K562 (cell line): Measurements from ENCODE around the gene TTLL11. TPM values are rescaled to one million over a fixed set of nuclear protein-coding genes. Genes with fewer than 3 reads are reported as not detected.
A peak's percentile ranks its signal among the peaks of the same experiment; 100 is the strongest.

Source experiments
- C11orf30 ChIP-seq: fragments of 450-650 bp; IDR thresholded peaks from 2 replicates; pipeline ENCODE4 v1.6.1; 2016; ENCODE audit warnings: low read depth, mild to moderate bottlenecking
- CCNT2 ChIP-seq: IDR thresholded peaks from 2 replicates; pipeline ENCODE4 v1.6.1; 2011; ENCODE audit warnings: borderline replicate concordance, low read depth, mild to moderate bottlenecking, moderate library complexity, mixed read lengths, low read length; ENCODE audit not compliant: insufficient read length; ENCODE audit errors: extremely low read depth
- CLOCK ChIP-seq: fragments of 250-450 bp; sonication (Bioruptor Pico); IDR thresholded peaks from 2 replicates; pipeline ENCODE4 v1.4.0; 2020; ENCODE audit warnings: mild to moderate bottlenecking, moderate library complexity, borderline replicate concordance
- E2F3 ChIP-seq: fragments of 250-450 bp; sonication (Bioruptor Pico); IDR thresholded peaks from 2 replicates; pipeline ENCODE4 v1.4.0; 2020; ENCODE audit warnings: mild to moderate bottlenecking
- IFI16 ChIP-seq: fragments of 250-450 bp; sonication (Bioruptor Pico); IDR thresholded peaks from 2 replicates; pipeline ENCODE4 v2.1.2; 2022; ENCODE audit warnings: mild to moderate bottlenecking, inconsistent platforms
- LEF1 ChIP-seq: fragments of 450-650 bp; IDR thresholded peaks from 2 replicates; pipeline ENCODE4 v1.6.1; 2016; ENCODE audit warnings: mild to moderate bottlenecking
- RAD51 ChIP-seq: fragments of 450-650 bp; IDR thresholded peaks from 2 replicates; pipeline ENCODE4 v1.7.1; 2016; ENCODE audit warnings: low read depth, mild to moderate bottlenecking, borderline replicate concordance
- REST ChIP-seq, 2 experiments: fragments of 450-650 bp; formaldehyde crosslinking in 1 of 2; IDR thresholded peaks; 2 replicates each; pipeline versions ENCODE4 v1.4.0 to v1.6.1; 2014 to 2020; ENCODE audit warnings: mild to moderate bottlenecking in 2 of 2, borderline replicate concordance in 1 of 2, low read depth in 1 of 2
- RFX1 ChIP-seq: fragments of 450-650 bp; IDR thresholded peaks from 2 replicates; pipeline ENCODE4 v1.6.1; 2016; ENCODE audit warnings: mild to moderate bottlenecking, moderate library complexity
- SMAD4 ChIP-seq: fragments of 250-450 bp; sonication (Bioruptor Pico); conservative IDR thresholded peaks from 2 replicates; pipeline ENCODE4 v1.8.0; 2021; ENCODE audit warnings: inconsistent platforms, mild to moderate bottlenecking, moderate library complexity
- SRSF3 ChIP-seq: fragments of 200-400 bp; formaldehyde crosslinking; IDR thresholded peaks from 2 replicates; pipeline ENCODE4 v1.6.1; 2016; ENCODE audit warnings: mild to moderate bottlenecking, low read length, moderate library complexity; ENCODE audit not compliant: insufficient read depth
- THAP7 ChIP-seq: fragments of 250-450 bp; sonication (Bioruptor Pico); IDR thresholded peaks from 2 replicates; pipeline ENCODE4 v1.5.0; 2021
- TSC22D4 ChIP-seq: fragments of 450-650 bp; IDR thresholded peaks from 2 replicates; pipeline ENCODE4 v1.6.1; 2016; ENCODE audit warnings: missing genetic modification characterization, missing biosample characterization, control low read depth
- ZNF57 ChIP-seq: fragments of 450-650 bp; formaldehyde crosslinking; IDR thresholded peaks from 2 replicates; pipeline ENCODE4 v1.4.0; 2020; ENCODE audit warnings: mild to moderate bottlenecking, moderate library complexity
- ZNF586 ChIP-seq: fragments of 450-650 bp; formaldehyde crosslinking; conservative IDR thresholded peaks from 2 replicates; pipeline ENCODE4 v1.4.0; 2020; ENCODE audit warnings: mild to moderate bottlenecking, moderate library complexity
- ZNF717 ChIP-seq: fragments of 250-450 bp; sonication (Bioruptor Pico); IDR thresholded peaks from 2 replicates; pipeline ENCODE4 v1.5.0; 2021
- polyA plus RNA-seq, 8 experiments: library from polyadenylated mRNA; depleted of rRNA in 4 of 8; stranded (reverse) in 5 of 8; unstranded in 3 of 8; fragments of >200 nt; fragmentation: Nextera tagmentation in 2 of 8; fragmentation: Illumina TruSeq in 1 of 8; extraction: Ambion mirVana in 2 of 8; extraction: Trizol in 1 of 8; gene quantifications; 2 replicates each; pipeline versions ENCODE4 v1.2.1 to v1.2.3, GENCODE V29; 2011 to 2014; ENCODE audit warnings: inconsistent platforms in 1 of 8, missing spikeins in 1 of 8
- total RNA-seq, 7 experiments: library from RNA; depleted of rRNA in 6 of 7; stranded (reverse); fragments of >200 nt in 6 of 7; fragmentation: Illumina TruSeq in 2 of 7; extraction: Trizol in 2 of 7; gene quantifications; 2 replicates each; pipeline versions ENCODE4 v1.2.1 to v1.2.3, GENCODE V29; 2011 to 2021; ENCODE audit warnings: low replicate concordance in 1 of 7

The TTLL11 gene
- total and polyA plus RNA-seq, 9 of the 15 experiments (the other 6 are each of a cell fraction or from before 2014, with no cell fraction given) = 0.83 to 4.4 (median 2.7) TPM

- TF ChIP-seq REST (IDR thresholded peaks at IDR 0.05; ENCODE audit: borderline replicate concordance) = no peak
- TF ChIP-seq REST (CRISPR knock-in tag; IDR thresholded peaks at IDR 0.05; ENCODE audit: low read depth) = no peak
- no peak for TF ChIP-seq SRSF3
- TF ChIP-seq E2F3 (CRISPR knock-in tag) = no peak
- no peak for TF ChIP-seq RFX1
- no peak for TF ChIP-seq ZNF586
- TF ChIP-seq ZNF717 = no peak
- TF ChIP-seq C11orf30 = no peak
- TF ChIP-seq CLOCK = no peak
- no peak for TF ChIP-seq ZNF57 (CRISPR knock-in tag)
- TF ChIP-seq SMAD4 (CRISPR knock-in tag) = peak; percentile 97
- TF ChIP-seq LEF1 = peak; percentile 84
- TF ChIP-seq IFI16 (CRISPR knock-in tag) = no peak
- TF ChIP-seq TSC22D4 (tag) = no peak
- no peak for TF ChIP-seq RAD51
- peak; percentile 38 for TF ChIP-seq CCNT2
- TF ChIP-seq THAP7 (CRISPR knock-in tag) = no peak
These were observed 41.5 kb downstream of the TTLL11 start (continued) for GRCh38 chr9:122051351-122052321.
